Measurements from ENCODE around the gene YAF2. TPM values are rescaled to one million over a fixed set of nuclear protein-coding genes. Genes with fewer than 3 reads are reported as not detected.

The YAF2 gene
- total RNA-seq, 1 experiment from 2014 or later: 17.7 TPM

Other genes starting within 250 kb of the YAF2 start
- gene GXYLT1, start 93.4 kb downstream of the YAF2 start, total RNA-seq (2014; rRNA removed; shearing (Covaris generic)): 14.3 and 20.1 TPM in 2 replicates
- 94.7 and 115 TPM in 2 replicates for gene ZCRB1, start 87.8 kb upstream of the YAF2 start, total RNA-seq (2014; rRNA removed; shearing (Covaris generic))
- 54.7 and 78.2 TPM in 2 replicates for gene PPHLN1, start 87.9 kb upstream of the YAF2 start, total RNA-seq (2014; rRNA removed; shearing (Covaris generic))